ENCODE results near the gene SLC66A2. TPM values are rescaled to one million over a fixed set of nuclear protein-coding genes. Genes with fewer than 3 reads are reported as not detected.

SLC66A2 gene
- polyA plus RNA-seq, 4 donors = 21.1 to 34.6 (median 30.0) TPM

DNA sequence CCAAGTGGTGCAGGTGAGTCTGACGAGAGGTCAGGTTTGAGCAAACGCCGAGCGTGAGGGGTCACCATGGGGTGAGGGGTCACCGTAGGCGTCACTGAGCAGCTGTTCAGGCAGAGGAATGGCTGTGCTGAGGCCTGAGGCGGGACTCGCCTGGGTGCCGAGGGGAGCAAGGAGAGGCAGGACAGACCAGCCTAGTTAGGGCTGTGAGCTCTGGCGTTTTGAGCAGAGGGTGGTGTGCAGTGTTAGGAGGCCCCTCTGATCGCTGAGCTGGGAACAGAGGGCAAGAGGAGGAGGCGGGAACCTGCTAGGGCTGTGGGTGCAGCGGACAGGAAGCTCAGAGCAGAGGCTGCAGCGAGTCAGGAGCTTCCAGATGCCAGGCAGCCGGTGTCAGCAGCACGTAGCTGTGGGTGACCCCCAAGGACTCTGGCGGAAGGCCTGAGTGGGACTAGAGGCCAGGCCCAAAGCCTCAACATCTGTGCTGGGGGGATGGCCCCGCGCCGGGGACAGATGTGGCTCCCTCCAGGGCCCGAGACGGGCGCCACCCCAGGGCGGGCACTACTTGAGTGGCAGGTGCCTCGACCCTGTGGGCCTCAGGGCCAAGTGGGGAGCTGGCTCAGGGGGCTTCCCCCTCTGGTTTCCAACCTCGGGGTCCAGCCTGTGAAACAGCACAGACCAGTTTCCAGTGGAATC, 98.0 kb downstream of the SLC66A2 start:
- DNase-seq (ENCODE audit: low read depth in 4 of 4, low spot score in 2 of 4) = no peak

DNA sequence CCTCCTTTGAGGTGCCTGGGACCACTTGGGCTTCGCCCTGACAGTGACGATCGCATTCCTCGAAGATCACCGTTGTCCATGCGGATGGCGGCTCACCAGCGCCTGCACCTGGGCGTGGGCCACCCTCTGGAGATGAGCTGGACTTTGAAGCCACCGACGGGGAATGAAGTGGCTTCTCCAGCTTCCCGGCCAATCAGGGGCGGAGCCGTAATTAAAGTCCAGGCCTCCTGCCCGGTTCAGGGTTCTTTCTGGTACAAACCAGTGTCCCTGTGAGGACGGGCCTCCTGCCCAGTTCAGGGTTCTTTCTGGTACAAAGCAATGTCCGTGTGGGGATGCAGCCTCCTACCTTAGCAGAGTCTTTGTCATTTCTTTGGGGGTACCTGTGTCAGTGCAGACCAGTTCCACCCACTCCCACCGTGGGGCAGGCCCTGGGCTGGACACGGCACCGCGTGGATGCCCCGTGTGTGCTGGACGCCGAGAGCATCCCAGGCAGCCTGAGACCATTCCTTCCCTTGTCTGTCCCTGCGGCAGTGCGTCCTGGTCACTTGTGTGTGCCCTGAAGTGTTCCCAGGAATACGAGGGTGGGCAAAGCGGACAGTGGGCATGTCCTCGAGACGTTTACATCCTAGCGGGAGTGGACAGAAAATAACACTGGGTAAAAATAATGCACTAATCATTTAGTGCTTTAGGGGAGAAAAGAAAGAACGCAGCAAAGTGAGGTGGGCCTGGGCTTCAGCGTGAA, 98.7 kb downstream of the SLC66A2 start:
- DNase-seq (ENCODE audit: low read depth in 4 of 4, low spot score in 2 of 4) = no peak

Other genes starting within 250 kb of the SLC66A2 start
- under 1 TPM; 0.11 to 0.55 (median 0.35) TPM for gene KCNG2, start 153.7 kb downstream of the SLC66A2 start, polyA plus RNA-seq (ENCODE audit: insufficient read length in 4 of 4)
- gene HSBP1L1, start 13.0 kb upstream of the SLC66A2 start, polyA plus RNA-seq (ENCODE audit: insufficient read length in 4 of 4) = 10 to 100 TPM; 18.0 to 29.2 (median 22.5) TPM
- 100 to 1,000 TPM in 1 of 4 donors, 10 to 100 TPM in 3; 82.1 to 115 (median 87.9) TPM for gene TXNL4A, start 36.9 kb upstream of the SLC66A2 start, polyA plus RNA-seq (ENCODE audit: insufficient read length in 4 of 4)
- 10 to 100 TPM; 24.4 to 50.8 (median 37.0) TPM for gene RBFA, start 82.8 kb upstream of the SLC66A2 start, polyA plus RNA-seq (ENCODE audit: insufficient read length in 4 of 4)
- gene ADNP2, start 157.6 kb upstream of the SLC66A2 start, polyA plus RNA-seq (ENCODE audit: insufficient read length in 4 of 4) = 10 to 100 TPM; 21.4 to 24.7 (median 23.4) TPM